Muscle layer of duodenum (tissue), 2 donors: ENCODE measurements around the gene KDM2A.
"Not testable (repeated sequence)": the region's sequence is repeated elsewhere in the genome, so short reads cannot be mapped to it uniquely, and the experiment has no call there.

ENCODE experiments used
- H3K27ac ChIP-seq: one replicate; pipeline ENCODE4 v1.7.0; 2013; ENCODE audit warnings: mild to moderate bottlenecking, low read length
- H3K27me3 ChIP-seq: one replicate; pipeline ENCODE4 v1.7.0; 2013; ENCODE audit warnings: low read depth, mild to moderate bottlenecking, control low read depth, low read length
- H3K36me3 ChIP-seq, 2 donors: one replicate each; pipeline ENCODE4 v1.7.0; 2013; ENCODE audit warnings: low read length in 2 of 2, control low read depth in 1 of 2, mild to moderate bottlenecking in 1 of 2; ENCODE audit not compliant: insufficient read depth in 2 of 2, control insufficient read depth in 1 of 2
- H3K4me1 ChIP-seq, 2 donors: one replicate each; pipeline ENCODE4 v1.7.0; 2013; ENCODE audit warnings: low read length in 2 of 2, mild to moderate bottlenecking in 2 of 2, control low read depth in 1 of 2, moderate library complexity in 1 of 2; ENCODE audit not compliant: insufficient read depth in 2 of 2, control insufficient read depth in 1 of 2
- H3K4me3 ChIP-seq, 2 donors: one replicate each; pipeline ENCODE4 v1.7.0; 2013; ENCODE audit warnings: low read length in 2 of 2, low read depth in 1 of 2, mild to moderate bottlenecking in 1 of 2
- H3K9me3 ChIP-seq, 2 donors: one replicate each; pipeline ENCODE4 v1.7.0; 2013; ENCODE audit warnings: low read length in 2 of 2, control low read depth in 1 of 2, mild to moderate bottlenecking in 1 of 2; ENCODE audit not compliant: control insufficient read depth in 1 of 2
- donor health status: healthy.

Gene KDM2A

DNA sequence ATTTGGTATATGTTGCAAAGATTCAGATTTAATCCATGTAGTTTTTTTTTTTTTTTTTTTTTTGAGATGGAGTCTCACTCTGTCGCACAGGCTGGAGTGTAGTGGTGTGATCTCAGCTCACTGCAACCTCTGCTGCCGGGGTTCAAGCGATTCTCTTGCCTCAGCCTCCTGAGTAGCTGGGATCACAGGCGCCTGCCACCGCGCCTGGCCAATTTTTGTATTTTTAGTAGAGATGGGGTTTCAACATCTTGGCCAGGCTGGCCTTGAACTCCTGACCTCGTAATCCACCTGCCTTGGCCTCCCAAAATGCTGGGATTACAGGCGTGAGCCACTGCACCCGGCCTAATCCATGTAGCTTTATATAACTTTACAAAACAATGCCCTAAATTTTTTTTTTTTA lies 49.8 kb downstream of the KDM2A start:
- H3K27ac ChIP-seq, H3K27me3 ChIP-seq, H3K36me3 ChIP-seq, H3K4me3 ChIP-seq, H3K9me3 ChIP-seq: not testable (repeated sequence)
- H3K4me1 ChIP-seq = peaks cover 3 to 22% of the 10 kb centered on the region in 2 donors

GRCh38 chr11:67174311-67174710 lies 55.2 kb downstream of the KDM2A start:
- no peaks in the 10 kb centered on the region for H3K27me3 ChIP-seq
- H3K4me3 ChIP-seq = no peak overlapping the region
- no peaks in the 10 kb centered on the region for H3K9me3 ChIP-seq
- H3K4me1 ChIP-seq = peaks cover 0 to 18% of the 10 kb centered on the region in 2 donors
- H3K36me3 ChIP-seq = no peaks in the 10 kb centered on the region
- no peak overlapping the region for H3K27ac ChIP-seq

DNA sequence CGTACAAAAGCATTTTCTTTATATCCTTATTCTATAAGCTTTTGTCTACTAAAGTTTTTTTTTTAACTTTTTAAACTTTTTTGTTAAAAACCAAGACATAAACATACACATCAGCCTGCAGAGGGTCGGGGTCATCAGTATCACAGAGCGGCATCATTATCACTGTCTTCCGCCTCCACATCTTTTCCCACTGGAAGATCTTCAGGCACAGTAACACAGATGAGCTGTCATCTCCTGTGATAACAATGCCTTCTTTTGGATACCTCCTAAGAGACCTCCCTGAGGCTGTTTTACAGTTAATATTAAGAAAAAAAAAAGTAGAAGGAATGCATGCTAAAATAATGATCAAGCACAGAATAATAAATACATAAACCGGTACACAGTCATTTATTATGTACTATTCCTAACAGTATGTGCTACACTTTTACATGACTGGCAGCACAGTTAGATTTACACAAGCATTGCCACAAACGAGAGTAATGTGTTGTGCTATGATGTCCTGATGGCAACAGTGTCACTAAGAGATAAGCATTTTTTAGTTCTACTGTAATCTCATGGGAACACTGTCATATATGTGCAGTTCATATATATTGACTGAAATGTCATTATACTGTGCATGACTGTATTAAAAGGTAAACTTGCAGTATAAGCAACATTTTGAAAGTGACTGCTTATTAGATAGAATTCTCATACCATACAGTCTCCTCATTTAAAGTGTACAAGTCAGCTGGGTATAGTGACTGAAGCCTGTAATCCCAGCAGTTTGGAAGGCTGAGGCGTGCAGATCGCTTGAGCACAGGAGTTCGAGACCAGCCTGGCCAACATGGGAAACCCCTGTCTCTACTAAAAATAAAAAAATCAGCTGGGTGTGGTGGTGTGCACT lies 58.6 kb downstream of the KDM2A start:
- H3K27ac ChIP-seq = no peak overlapping the region
- no peaks in the 10 kb centered on the region for H3K27me3 ChIP-seq
- H3K4me3 ChIP-seq = no peak overlapping the region
- H3K4me1 ChIP-seq = peaks cover 0 to 8% of the 10 kb centered on the region in 2 donors
- peaks cover 15 to 17% of the 10 kb centered on the region in 2 donors for H3K36me3 ChIP-seq
- H3K9me3 ChIP-seq = no peaks in the 10 kb centered on the region

DNA sequence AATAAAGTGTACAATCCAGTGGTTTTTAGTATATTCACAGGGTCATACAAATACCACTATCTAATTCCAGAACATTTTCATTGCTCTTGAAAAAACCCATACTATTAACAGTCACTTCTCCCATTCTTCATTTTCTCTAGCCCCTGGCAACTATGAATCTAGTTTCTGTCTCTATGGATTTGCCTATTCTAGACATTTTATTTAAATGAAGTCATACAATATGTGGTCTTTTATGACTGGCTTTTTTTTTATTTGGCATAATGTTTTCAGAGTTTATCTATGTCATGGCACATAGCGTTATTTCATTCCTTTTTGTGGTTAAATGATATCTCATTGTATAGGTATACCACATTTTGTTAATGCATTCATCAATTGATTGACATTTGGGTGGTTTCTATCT lies 59.4 kb downstream of the KDM2A start:
- H3K27me3 ChIP-seq = no peaks in the 10 kb centered on the region
- peaks cover 0 to 8% of the 10 kb centered on the region in 2 donors for H3K4me1 ChIP-seq
- no peak overlapping the region for H3K4me3 ChIP-seq
- H3K27ac ChIP-seq = no peak overlapping the region
- H3K9me3 ChIP-seq = no peaks in the 10 kb centered on the region
- peaks cover 22 to 24% of the 10 kb centered on the region in 2 donors for H3K36me3 ChIP-seq

DNA sequence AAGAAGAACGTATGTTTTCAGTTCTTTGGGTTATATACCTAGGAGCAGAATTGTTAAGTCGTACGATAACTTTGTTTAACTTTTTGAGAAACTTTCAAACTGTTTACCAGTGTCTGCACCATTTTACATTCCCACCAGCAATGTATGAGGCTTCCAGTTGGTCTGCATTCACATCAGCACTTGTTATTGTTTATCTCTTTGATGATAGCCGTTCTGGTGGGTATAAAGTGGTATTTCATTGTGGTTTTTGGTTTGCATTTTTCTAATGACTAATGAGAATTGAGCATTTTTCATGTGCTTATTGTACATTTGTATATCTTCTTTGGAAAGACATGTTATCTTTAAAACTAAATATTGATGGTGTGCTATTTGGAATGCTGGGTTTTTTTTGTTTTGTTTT lies 59.8 kb downstream of the KDM2A start:
- Histone ChIP-seq H3K27ac (no peak overlapping the region), H3K9me3 (no peaks in the 10 kb centered on the region), H3K4me3 (no peak overlapping the region), H3K4me1 (peaks cover 0 to 8% of the 10 kb centered on the region in 2 donors), H3K36me3 (peaks cover 25 to 29% of the 10 kb centered on the region in 2 donors), H3K27me3 (no peaks in the 10 kb centered on the region)

GRCh38 chr11:67179892-67180490 lies 60.9 kb downstream of the KDM2A start:
- H3K36me3 ChIP-seq = peaks cover 31 to 35% of the 10 kb centered on the region in 2 donors

DNA sequence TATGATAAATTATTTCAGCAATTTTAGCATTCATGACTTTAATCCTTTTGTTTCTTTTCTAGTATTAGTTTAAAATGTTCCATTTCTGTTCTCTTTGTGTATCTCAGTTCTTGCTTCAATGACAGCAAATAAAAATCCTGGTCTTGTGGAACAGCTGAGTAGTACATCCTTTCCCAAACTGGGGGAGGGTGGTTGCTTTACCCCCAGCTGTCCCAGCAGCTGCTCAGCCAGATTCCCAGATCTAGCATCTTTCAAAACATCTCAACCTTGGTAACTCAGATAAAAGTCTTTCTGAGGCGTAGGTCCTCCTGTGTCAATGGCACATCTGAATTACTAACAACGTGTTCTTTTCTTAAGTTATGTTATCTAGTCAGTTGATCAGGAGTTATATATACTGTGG lies 75.0 kb downstream of the KDM2A start:
- H3K4me1 ChIP-seq = no peaks in the 10 kb centered on the region
- H3K9me3 ChIP-seq = no peaks in the 10 kb centered on the region
- H3K27me3 ChIP-seq = no peaks in the 10 kb centered on the region
- H3K27ac ChIP-seq = no peak overlapping the region
- H3K36me3 ChIP-seq = peaks cover 10 to 18% of the 10 kb centered on the region in 2 donors
- H3K4me3 ChIP-seq = no peak overlapping the region

More at GRCh38 chr11:67179892-67180490, 60.9 kb downstream of the KDM2A start:
- H3K4me3 ChIP-seq = no peak overlapping the region
- no peaks in the 10 kb centered on the region for H3K9me3 ChIP-seq
- H3K27ac ChIP-seq = no peak overlapping the region
- H3K27me3 ChIP-seq = no peaks in the 10 kb centered on the region
- peaks cover 0 to 5% of the 10 kb centered on the region in 2 donors for H3K4me1 ChIP-seq

DNA sequence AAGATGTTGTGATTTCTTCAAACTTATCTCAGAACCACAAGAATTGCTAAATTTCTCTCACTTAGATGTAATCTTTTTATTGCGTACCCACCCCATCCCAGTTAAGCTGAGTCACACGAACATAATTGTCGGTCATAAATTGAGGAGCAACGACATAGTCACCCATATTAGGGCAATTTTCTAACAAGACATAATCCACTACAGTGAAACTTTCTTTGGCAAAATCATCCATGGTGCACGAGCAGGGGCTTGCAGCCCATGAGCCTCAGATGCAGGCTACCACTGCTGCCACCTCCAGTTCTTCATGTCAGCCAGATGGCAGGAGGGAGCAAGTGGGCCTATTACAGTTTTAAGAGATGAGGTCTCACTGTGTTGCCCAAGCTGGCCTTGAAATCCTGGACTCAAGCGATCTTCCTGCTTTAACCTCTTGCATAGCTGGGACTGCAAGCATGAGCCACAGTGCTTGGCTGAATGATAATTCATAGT lies 77.0 kb downstream of the KDM2A start:
- no peak overlapping the region for H3K27ac ChIP-seq
- H3K4me1 ChIP-seq = no peaks in the 10 kb centered on the region
- H3K27me3 ChIP-seq = no peaks in the 10 kb centered on the region
- peaks cover 10 to 26% of the 10 kb centered on the region in 2 donors for H3K36me3 ChIP-seq
- no peak overlapping the region for H3K4me3 ChIP-seq
- H3K9me3 ChIP-seq = no peaks in the 10 kb centered on the region

DNA sequence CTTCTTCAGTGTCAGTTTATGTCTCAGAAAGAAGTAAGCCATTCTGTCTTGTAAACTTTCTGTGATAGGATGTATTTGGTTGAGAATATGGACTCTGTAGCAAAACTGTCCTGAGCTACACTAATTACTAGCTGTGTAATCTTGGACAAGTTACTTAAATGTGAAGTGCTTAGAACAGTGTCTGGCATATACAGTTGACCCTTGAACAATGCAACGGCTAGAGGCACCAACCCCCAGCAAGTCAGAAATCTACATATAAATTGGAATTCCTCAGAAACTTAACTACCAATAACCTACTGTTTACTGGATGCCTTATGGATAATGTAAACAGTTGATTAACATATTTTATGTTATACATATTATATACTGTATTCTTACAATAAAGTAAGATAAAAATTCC lies 78.5 kb downstream of the KDM2A start:
- H3K36me3 ChIP-seq = peaks cover 3 to 26% of the 10 kb centered on the region in 2 donors

GRCh38 chr11:67198781-67199180 lies 79.7 kb downstream of the KDM2A start:
- H3K27ac ChIP-seq, H3K4me3 ChIP-seq: not testable (repeated sequence)
- H3K36me3 ChIP-seq = peaks cover 3 to 26% of the 10 kb centered on the region in 2 donors

More for the DNA sequence above, 78.5 kb downstream of the KDM2A start:
- Histone ChIP-seq H3K4me3 (no peak overlapping the region), H3K27me3 (no peaks in the 10 kb centered on the region), H3K4me1 (no peaks in the 10 kb centered on the region), H3K9me3 (no peaks in the 10 kb centered on the region), H3K27ac (no peak overlapping the region)

GRCh38 chr11:67199751-67200150 lies 80.7 kb downstream of the KDM2A start:
- Histone ChIP-seq H3K36me3 (peaks cover 0 to 19% of the 10 kb centered on the region in 2 donors), H3K4me1 (no peaks in the 10 kb centered on the region), H3K27me3 (no peaks in the 10 kb centered on the region), H3K9me3 (no peaks in the 10 kb centered on the region), H3K27ac (no peak overlapping the region), H3K4me3 (no peak overlapping the region)

More at GRCh38 chr11:67198781-67199180, 79.7 kb downstream of the KDM2A start:
- not testable (repeated sequence) for H3K9me3 ChIP-seq, H3K4me1 ChIP-seq, H3K27me3 ChIP-seq
